ENCODE measurements around the gene MGAT3.

Gene MGAT3

GRCh38 chr22:39428597-39429071 is 28.2 kb upstream of the MGAT3 start:
- peak; percentile 83 for DNase-seq (ENCODE audit: low read depth)

GRCh38 chr22:39429186-39429585 is 27.6 kb upstream of the MGAT3 start:
- DNase-seq (ENCODE audit: low read depth): no peak

GRCh38 chr22:39429916-39430575 is 26.8 kb upstream of the MGAT3 start:
- DNase-seq (ENCODE audit: low read depth): no peak

- no peak for DNase-seq (ENCODE audit: low read depth)
These were observed 26.1 kb upstream of the MGAT3 start for GRCh38 chr22:39430576-39431150.

- DNase-seq (ENCODE audit: low read depth): no peak
These were observed 25.5 kb upstream of the MGAT3 start for GRCh38 chr22:39431216-39431801.

GRCh38 chr22:39431821-39432251 is 25.0 kb upstream of the MGAT3 start:
- peak; percentile 81 for DNase-seq (ENCODE audit: low read depth)

GRCh38 chr22:39432361-39432811 is 24.4 kb upstream of the MGAT3 start:
- no peak for DNase-seq (ENCODE audit: low read depth)

GRCh38 chr22:39433476-39434242 is 23.2 kb upstream of the MGAT3 start:
- DNase-seq (ENCODE audit: low read depth): no peak

GRCh38 chr22:39434243-39434653 is 22.6 kb upstream of the MGAT3 start:
- no peak for DNase-seq (ENCODE audit: low read depth)

GRCh38 chr22:39434721-39435120 is 22.1 kb upstream of the MGAT3 start:
- DNase-seq (ENCODE audit: low read depth): no peak

- no peak for DNase-seq (ENCODE audit: low read depth)
These were observed 21.2 kb upstream of the MGAT3 start for GRCh38 chr22:39435616-39436015.

GRCh38 chr22:39437791-39438704 is 18.8 kb upstream of the MGAT3 start:
- no peak for DNase-seq (ENCODE audit: low read depth)

GRCh38 chr22:39439170-39439569 is 17.6 kb upstream of the MGAT3 start:
- DNase-seq (ENCODE audit: low read depth): peak; percentile 77

- no peak for DNase-seq (ENCODE audit: low read depth)
These were observed 13.4 kb upstream of the MGAT3 start for GRCh38 chr22:39443398-39443797.

GRCh38 chr22:39444247-39444800 is 12.5 kb upstream of the MGAT3 start:
- DNase-seq (ENCODE audit: low read depth): peak; percentile 49

GRCh38 chr22:39444937-39445465 is 11.8 kb upstream of the MGAT3 start:
- no peak for DNase-seq (ENCODE audit: low read depth)

- no peak for DNase-seq (ENCODE audit: low read depth)
These were observed 11.1 kb upstream of the MGAT3 start for GRCh38 chr22:39445678-39446077.

GRCh38 chr22:39446239-39446721 is 10.5 kb upstream of the MGAT3 start:
- DNase-seq (ENCODE audit: low read depth): no peak

- no peak for DNase-seq (ENCODE audit: low read depth)
These were observed 8.4 kb upstream of the MGAT3 start for GRCh38 chr22:39448205-39449054.

- DNase-seq (ENCODE audit: low read depth): no peak
These were observed 7.1 kb upstream of the MGAT3 start for GRCh38 chr22:39449708-39450107.
